Keratinocyte (primary cell): ENCODE data around the gene LINGO1.

ENCODE experiments used
- EZH2 ChIP-seq: IDR thresholded peaks from one replicate; pipeline ENCODE4 v1.6.1; 2012; ENCODE audit warnings: inconsistent platforms, mild to moderate bottlenecking, low read length, moderate library complexity
- TF ChIP-seq, protein P1 (sequence below), 3 experiments: IDR thresholded peaks in 1 of 3; conservative IDR thresholded peaks in 1 of 3; optimal IDR thresholded peaks in 1 of 3; 2 replicates in 2 of 3; 3 replicates in 1 of 3; pipeline versions ENCODE3 to v1.5.1; 2011; ENCODE audit warnings: low read length in 3 of 3, mild to moderate bottlenecking in 3 of 3, moderate library complexity in 2 of 3, control low read depth in 1 of 3, inconsistent platforms in 1 of 3; ENCODE audit not compliant: insufficient read depth in 2 of 3; ENCODE audit errors: extremely low read depth in 1 of 3

DNA sequence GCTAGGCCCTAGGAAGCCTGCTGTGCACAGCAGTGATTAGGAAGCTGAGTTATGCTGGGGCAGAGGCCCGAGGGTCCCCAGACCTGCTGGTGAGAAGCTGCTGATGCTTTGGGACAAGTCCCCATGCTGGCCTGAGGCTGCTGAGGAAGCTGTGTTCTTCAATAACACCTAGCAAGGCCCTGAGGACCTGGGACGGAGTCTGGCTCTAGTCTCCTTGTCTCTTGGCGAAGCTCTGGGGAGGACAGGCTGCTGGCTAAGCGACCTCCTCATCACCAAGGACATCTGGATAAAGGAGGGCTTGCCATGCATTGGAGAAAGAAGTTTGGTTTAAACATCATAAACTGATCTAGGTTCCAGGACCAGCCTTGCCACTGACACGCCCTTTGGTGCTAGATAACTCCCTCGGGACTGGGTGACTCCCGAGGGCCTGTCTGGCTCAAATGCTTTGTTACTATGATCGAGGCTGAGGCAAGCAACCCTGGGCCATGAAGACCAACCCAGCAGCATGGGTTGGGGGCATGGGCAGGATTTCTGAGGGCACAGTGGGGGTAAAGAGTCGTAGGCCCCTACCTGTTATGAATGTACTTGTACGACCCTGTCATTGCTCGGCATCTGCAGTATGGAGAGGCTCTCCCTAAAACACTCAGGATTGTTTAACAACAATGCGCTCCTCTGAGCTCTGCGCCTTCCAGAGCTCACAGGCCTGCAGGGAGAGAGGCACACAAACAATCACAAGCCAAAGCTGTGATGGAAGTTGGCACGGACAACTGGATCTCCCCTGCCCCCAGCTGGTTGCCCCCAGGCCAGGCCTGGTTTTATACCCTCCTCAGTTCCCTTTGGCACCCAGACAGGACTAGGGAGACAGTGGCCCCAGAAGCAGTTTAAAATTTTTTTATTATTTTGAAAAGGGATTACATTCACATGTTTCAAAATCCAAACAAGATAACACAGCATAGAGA, 64.4 kb downstream of the LINGO1 start:
- TF ChIP-seq, protein P1, sequence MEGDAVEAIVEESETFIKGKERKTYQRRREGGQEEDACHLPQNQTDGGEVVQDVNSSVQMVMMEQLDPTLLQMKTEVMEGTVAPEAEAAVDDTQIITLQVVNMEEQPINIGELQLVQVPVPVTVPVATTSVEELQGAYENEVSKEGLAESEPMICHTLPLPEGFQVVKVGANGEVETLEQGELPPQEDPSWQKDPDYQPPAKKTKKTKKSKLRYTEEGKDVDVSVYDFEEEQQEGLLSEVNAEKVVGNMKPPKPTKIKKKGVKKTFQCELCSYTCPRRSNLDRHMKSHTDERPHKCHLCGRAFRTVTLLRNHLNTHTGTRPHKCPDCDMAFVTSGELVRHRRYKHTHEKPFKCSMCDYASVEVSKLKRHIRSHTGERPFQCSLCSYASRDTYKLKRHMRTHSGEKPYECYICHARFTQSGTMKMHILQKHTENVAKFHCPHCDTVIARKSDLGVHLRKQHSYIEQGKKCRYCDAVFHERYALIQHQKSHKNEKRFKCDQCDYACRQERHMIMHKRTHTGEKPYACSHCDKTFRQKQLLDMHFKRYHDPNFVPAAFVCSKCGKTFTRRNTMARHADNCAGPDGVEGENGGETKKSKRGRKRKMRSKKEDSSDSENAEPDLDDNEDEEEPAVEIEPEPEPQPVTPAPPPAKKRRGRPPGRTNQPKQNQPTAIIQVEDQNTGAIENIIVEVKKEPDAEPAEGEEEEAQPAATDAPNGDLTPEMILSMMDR (optimal IDR thresholded peaks at IDR 0.05 in 1 of 3, IDR thresholded peaks at IDR 0.05 in 1 of 3, conservative IDR thresholded peaks at IDR 0.05 in 1 of 3; ENCODE audit: extremely low read depth in 1 of 3, insufficient read depth in 2 of 3, low read length in 3 of 3) = no peak
- no peak for TF ChIP-seq EZH2
